HuH-7.5 (cell line): Measurements from ENCODE around the gene FFAR1.

ENCODE experiments used
- DNase-seq: peaks from one replicate; pipeline ENCODE4 v3.0.0; 2011; ENCODE audit warnings: low spot score

FFAR1 gene

DNA sequence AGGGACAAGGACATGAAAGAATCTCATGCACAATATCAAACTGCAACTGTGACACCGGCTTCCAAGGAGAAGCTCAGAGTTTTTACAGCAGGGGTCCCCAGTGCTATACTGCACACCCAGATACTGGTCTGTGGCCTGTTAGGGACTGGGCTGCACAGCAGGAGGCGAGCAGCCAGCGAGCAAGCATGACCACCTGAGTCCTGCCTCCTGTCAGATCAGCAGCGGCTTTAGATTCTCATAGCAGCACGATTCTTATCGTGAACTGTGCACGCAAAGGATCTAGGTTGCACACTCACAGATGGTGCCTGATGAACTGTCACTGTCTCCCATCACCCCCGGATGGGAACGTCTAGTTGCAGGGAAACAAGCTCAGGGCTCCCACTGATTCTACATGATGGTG lies 31.8 kb upstream of the FFAR1 start:
- no peak for DNase-seq

DNA sequence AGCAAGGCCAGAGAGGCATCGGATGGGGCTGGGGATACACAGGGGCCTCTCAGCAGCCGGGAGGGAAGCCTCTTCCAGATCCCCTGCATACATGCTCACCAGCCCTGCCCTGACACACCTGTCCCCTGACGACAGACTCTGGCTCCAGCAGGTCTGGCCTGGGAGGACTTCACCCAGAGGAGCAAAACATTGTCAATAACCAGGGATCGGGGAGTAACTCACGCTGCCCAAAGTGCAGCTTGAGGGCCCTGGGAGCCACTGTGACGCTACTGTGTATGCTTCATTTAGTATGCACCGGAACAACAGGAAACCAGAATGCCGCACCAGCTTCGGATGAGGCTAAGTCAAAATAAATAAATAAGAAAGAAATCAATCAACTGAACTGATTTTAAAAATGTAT lies 31.1 kb upstream of the FFAR1 start:
- no peak for DNase-seq

DNA sequence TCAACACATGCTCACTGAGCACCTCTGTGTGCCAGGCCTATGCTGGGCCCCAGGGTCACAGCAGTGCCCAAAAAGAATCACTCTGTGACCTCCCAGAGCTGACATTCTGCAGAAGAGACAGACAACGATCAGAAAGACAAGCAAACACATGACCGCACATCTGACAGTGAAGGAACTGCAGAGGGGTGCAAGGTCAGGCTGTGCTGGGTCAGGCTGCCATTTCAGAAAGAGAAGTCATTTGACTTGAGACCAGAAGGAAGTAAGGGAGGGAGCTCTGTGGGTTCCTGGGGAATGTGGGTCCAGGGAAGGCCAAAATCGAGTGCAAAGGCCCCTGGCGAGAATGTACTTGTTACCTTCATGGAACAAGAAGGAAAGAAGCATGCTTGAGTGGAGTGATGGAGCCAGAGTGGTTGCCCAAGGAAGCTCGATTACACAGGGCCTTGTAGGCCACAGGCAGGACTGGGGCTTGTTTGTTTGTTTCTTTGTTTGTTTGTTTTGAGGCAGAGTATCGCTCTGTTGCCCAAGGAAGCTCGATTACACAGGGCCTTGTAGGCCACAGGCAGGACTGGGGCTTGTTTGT lies 30.1 kb upstream of the FFAR1 start:
- DNase-seq: no peak

DNA sequence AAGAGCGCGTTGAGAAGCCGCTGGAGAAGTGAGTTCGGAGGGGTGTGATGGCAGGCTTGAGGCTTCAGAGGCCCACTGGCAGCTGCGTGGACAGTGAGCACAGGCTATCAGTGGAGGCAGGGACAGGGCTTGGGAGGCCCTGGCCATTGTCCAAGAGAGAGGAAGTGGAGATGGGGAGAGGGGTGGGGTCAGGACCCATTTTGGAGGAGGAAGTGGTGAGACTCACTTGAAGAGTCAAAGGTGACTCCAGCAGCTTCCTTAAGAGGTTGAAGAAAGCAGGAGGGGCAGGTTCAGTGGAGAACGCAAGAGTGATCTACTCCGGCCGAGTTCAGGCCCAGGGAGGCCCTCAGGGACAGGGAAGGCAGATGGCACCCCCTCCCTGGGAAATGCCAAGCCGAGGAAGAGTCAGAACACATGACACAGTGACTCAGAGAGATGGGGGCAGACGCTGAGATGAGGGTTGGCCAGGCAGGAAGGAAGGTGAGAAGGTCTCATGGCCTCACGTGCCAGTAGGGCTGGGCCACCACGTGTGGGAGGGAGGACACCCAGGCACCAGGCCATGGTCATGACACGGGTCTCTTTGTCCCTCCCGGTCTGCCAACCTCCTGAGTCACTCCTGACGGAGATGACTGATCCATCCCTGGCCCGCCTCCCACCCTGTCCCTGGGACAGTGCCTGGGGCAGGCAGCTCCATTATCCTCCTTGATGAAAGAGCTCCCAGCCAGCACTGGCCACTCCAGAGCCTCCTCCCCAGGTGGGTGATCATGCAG lies 28.8 kb upstream of the FFAR1 start:
- DNase-seq: no peak

- no peak for DNase-seq
These were observed 27.5 kb upstream of the FFAR1 start for GRCh38 chr19:35320065-35320713.

DNA sequence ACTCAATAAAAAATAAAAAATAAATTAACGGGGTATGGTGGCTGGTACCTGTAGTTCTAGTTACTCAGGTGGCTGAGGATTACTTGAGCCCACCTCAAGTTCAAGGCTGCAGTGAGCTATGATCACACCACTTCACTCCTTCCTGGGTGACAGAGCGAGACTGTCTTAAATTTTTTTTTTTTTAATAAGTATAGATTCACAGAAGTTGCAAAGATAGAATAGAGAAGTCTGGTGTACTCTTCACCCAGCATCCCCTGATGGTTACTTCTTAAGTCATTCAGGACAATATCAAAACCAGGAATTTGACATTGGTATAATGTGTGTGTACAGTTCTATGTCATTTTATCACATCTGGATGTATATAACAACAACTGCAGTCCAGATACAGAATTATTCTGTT lies 26.4 kb upstream of the FFAR1 start:
- no peak for DNase-seq

- DNase-seq: no peak
These were observed 25.7 kb upstream of the FFAR1 start for GRCh38 chr19:35322014-35322413.

DNA sequence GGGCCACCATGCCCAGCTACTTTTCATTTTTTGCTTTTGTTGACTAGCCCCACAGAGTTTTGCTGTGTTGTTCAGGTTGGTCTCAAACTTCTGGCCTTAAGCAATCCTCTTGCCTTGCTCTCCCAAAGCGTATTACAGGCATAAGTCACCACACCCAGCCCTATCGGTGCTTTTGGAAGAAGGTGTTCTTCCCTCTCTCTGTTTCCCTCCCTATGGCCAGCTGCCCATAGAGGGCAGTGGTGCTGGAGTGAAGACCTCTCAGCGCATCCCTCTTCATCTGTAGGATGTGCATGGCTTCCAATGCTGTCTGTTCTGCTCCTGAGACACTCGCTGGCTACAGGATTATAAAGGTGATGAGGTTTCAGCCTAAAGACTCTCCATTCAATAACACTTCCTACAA lies 20.1 kb upstream of the FFAR1 start:
- DNase-seq: no peak

GRCh38 chr19:35328851-35329285 lies 18.8 kb upstream of the FFAR1 start, which contains the start of gene CD22:
CD22 (plus strand) TSS chr19:35329187; CDS start chr19:35332041, 2,854 bp downstream.
- DNase-seq: no peak

- no peak for DNase-seq
These were observed 18.4 kb upstream of the FFAR1 start for GRCh38 chr19:35329323-35329722.

- no peak for DNase-seq
These were observed 17.2 kb upstream of the FFAR1 start for GRCh38 chr19:35330475-35330874.

GRCh38 chr19:35331551-35332214 lies 16.0 kb upstream of the FFAR1 start:
- DNase-seq: no peak

GRCh38 chr19:35332817-35333216 lies 14.9 kb upstream of the FFAR1 start:
- DNase-seq: no peak

- no peak for DNase-seq
These were observed 13.5 kb upstream of the FFAR1 start for GRCh38 chr19:35334144-35334753.

DNA sequence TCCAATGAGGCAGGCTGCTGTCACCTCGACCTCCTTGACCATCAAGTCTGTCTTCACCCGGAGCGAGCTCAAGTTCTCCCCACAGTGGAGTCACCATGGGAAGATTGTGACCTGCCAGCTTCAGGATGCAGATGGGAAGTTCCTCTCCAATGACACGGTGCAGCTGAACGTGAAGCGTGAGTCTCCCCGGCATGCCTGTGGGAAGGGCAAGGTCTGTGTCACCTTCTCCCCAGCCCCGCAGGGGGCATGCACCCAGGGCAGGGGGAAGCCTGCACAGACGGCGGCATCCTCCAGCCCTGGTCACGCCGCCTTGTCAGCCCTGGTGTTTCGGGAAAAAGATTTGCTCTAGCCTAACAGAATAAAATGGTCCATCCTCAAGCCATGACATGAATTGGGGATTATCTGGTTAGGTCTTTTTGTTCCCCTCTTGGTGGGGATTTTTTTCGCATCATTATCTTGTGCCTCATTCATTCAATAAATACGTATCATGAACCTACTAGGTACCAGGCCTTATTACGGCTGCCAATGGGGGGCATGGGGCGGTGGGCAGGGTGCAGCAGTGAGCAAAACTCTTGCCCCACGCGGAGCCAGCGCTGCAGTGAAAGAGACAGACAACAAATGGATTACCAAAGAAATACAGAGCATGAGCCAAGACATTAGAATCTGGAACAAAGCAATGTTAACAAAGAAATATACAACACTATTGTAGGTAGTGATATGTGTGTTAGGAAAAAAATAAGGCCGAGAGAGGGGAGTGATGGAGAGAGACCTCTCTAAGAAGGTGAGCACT lies 11.3 kb upstream of the FFAR1 start:
- no peak for DNase-seq

DNA sequence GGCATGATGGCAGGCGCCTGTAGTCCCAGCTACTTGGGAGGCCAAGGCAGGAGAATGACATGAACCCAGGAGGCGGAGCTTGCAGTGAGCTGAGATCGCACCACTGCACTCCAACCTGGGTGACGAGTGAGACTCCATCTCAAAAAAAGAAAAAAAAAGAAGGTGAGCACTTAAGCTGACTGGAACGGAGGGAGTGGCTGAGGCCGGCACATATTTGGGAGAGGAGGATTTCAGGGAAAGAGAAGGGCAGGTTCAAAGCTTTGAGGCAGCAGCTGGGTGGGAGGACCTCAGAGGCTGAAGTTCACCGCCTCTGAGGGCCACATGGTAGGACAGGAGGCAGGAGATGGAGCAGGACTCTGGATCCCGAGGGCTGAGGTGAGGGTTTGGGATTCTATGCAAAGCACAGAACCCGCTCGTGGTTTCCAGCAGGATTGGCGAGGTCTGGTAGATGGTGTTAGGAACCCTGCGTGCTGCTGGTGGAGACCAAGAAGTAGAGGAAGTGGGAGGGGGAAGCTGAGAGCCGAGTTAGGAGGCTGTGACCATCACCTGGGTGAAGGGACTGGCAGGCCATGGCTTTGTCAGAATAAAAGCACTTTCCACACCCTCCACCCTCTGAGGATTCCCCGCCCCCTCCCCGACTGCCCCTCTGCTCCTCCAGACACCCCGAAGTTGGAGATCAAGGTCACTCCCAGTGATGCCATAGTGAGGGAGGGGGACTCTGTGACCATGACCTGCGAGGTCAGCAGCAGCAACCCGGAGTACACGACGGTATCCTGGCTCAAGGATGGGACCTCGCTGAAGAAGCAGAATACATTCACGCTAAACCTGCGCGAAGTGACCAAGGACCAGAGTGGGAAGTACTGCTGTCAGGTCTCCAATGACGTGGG lies 10.4 kb upstream of the FFAR1 start:
- DNase-seq: no peak

GRCh38 chr19:35337984-35338296 lies 9.8 kb upstream of the FFAR1 start:
- no peak for DNase-seq

DNA sequence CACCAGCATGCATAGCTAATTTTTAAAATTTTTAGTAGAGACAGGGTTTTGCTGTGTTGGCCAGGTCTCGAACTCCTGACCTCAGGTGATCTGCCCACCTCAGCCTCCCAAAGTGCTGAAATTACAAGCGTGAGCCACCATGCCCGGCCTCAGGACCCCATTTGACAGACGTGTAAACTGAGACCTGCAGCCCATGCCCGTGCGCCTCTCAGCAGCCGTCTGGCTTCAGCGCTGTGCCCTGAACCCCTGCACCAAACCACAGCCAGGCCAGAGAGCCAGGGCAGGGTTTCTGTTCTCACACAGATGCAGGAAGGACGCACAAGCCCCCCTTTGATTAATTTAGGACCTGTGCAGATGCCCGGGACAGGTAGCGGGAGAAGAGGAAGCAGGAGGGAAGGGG lies 7.3 kb upstream of the FFAR1 start:
- DNase-seq: no peak

DNA sequence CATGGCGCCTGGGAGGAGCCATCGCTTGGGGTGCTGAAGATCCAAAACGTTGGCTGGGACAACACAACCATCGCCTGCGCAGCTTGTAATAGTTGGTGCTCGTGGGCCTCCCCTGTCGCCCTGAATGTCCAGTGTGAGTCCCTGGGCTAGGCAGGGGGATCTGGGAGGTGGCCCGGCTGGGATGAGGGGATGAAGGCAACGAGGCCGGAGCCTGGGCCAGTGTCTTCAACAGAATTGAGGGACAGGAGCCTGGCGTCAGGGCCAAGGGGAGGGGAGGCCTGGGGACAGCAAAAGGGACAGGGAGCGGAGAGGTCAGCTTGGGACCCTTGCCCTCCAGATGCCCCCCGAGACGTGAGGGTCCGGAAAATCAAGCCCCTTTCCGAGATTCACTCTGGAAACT lies 6.7 kb upstream of the FFAR1 start:
- no peak for DNase-seq

GRCh38 chr19:35341565-35342225 lies 6.0 kb upstream of the FFAR1 start:
- no peak for DNase-seq
